WTC11 (cell line): ENCODE data around the gene RPS16.

Source experiments
- SP1 ChIP-seq: sonication (generic); formaldehyde crosslinking; conservative IDR thresholded peaks from 2 replicates; pipeline ENCODE4 v1.8.1; 2022; ENCODE audit warnings: missing genetic modification reagents
- TF ChIP-seq, protein P1 (sequence below): fragments of 250-450 bp; sonication (Bioruptor Pico); IDR thresholded peaks from 2 replicates; pipeline ENCODE4 v1.9.0; 2021; ENCODE audit warnings: moderate library complexity, mild to moderate bottlenecking, inconsistent platforms, borderline replicate concordance
- TF ChIP-seq, protein P2 (sequence below): fragments of 200-600 bp; IDR thresholded peaks from 2 replicates; pipeline ENCODE4 v1.8.0; 2022; ENCODE audit warnings: antibody characterized with exemption
- TF ChIP-seq, protein P3 (sequence below): sonication (generic); formaldehyde crosslinking; IDR thresholded peaks from 2 replicates; pipeline ENCODE4 v1.8.1; 2022; ENCODE audit warnings: mild to moderate bottlenecking, moderate library complexity, missing genetic modification reagents
- TF ChIP-seq, protein P4 (sequence below): sonication (generic); formaldehyde crosslinking; IDR thresholded peaks from 2 replicates; pipeline ENCODE4 v1.8.0; 2022; ENCODE audit warnings: mild to moderate bottlenecking, missing genetic modification reagents

DNA sequence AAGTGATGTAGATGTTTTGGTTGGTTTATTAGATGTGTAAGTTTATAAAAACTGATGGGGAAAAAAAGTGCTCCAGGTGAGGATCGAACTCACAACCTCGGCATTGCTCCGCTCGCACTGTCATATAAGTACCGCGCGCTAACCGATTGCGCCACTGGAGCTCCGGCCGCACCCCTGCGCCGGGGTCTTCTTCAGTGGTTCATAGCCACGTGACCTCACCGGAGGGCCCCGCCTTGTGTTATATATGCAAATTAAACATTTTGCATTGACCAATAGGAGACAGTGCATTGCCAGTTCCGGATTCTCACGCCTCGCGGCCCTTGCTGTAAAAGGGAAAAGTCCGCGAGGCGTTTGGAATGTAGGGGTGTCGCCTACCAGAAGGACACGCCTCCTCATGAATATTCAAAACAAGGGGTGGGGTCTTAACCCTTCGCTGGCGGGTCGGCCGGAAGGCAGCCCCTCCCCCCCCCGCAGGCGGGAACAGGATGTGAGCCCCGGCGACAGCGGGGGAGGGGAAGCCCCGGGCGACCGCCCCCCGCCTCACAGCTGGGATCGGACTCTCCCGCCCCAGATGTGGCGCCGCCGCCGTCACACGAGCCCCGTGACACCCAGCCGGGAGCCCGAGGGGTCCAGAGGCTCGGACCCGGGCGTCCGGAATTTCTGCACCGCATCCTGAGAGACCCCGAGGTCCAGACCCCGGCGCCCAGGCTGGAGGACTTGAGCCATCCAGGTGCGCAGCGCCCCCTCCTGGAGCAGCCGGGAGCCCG is 23.5 kb downstream of the RPS16 start, which contains the start of gene PLEKHG2:
- TF ChIP-seq, protein P1, sequence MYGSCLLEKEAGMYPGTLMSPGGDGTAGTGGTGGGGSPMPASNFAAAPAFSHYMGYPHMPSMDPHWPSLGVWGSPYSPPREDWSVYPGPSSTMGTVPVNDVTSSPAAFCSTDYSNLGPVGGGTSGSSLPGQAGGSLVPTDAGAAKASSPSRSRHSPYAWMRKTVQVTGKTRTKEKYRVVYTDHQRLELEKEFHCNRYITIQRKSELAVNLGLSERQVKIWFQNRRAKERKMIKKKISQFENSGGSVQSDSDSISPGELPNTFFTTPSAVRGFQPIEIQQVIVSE: no peak
- TF ChIP-seq, protein P2, sequence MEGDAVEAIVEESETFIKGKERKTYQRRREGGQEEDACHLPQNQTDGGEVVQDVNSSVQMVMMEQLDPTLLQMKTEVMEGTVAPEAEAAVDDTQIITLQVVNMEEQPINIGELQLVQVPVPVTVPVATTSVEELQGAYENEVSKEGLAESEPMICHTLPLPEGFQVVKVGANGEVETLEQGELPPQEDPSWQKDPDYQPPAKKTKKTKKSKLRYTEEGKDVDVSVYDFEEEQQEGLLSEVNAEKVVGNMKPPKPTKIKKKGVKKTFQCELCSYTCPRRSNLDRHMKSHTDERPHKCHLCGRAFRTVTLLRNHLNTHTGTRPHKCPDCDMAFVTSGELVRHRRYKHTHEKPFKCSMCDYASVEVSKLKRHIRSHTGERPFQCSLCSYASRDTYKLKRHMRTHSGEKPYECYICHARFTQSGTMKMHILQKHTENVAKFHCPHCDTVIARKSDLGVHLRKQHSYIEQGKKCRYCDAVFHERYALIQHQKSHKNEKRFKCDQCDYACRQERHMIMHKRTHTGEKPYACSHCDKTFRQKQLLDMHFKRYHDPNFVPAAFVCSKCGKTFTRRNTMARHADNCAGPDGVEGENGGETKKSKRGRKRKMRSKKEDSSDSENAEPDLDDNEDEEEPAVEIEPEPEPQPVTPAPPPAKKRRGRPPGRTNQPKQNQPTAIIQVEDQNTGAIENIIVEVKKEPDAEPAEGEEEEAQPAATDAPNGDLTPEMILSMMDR: no peak; the same call in none of the 2 replicates
- TF ChIP-seq, protein P3, sequence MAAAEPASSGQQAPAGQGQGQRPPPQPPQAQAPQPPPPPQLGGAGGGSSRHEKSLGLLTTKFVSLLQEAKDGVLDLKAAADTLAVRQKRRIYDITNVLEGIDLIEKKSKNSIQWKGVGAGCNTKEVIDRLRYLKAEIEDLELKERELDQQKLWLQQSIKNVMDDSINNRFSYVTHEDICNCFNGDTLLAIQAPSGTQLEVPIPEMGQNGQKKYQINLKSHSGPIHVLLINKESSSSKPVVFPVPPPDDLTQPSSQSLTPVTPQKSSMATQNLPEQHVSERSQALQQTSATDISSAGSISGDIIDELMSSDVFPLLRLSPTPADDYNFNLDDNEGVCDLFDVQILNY (CRISPR knock-in tag): peak; percentile 82; the same call in 1 of the 2 replicates
- TF ChIP-seq, protein P4, sequence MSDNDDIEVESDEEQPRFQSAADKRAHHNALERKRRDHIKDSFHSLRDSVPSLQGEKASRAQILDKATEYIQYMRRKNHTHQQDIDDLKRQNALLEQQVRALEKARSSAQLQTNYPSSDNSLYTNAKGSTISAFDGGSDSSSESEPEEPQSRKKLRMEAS: no peak; the same call in 1 of the 2 replicates
- peak; percentile 78 for TF ChIP-seq SP1 (CRISPR knock-in tag)
